Lower leg skin (tissue), 3 donors: ENCODE data around the gene HSD11B2.

Source experiments
- CTCF ChIP-seq, 3 donors: fragments of 450-650 bp; IDR thresholded peaks; one replicate each; pipeline ENCODE4 v1.5.1; 2016; ENCODE audit warnings: antibody characterized with exemption in 3 of 3, mild to moderate bottlenecking in 3 of 3, moderate library complexity in 2 of 3
- POLR2A ChIP-seq, 2 donors: fragments of 450-650 bp; IDR thresholded peaks; one replicate each; pipeline ENCODE4 v1.6.1; 2016 to 2017; ENCODE audit warnings: antibody characterized with exemption in 2 of 2, mild to moderate bottlenecking in 1 of 2, moderate library complexity in 1 of 2

DNA sequence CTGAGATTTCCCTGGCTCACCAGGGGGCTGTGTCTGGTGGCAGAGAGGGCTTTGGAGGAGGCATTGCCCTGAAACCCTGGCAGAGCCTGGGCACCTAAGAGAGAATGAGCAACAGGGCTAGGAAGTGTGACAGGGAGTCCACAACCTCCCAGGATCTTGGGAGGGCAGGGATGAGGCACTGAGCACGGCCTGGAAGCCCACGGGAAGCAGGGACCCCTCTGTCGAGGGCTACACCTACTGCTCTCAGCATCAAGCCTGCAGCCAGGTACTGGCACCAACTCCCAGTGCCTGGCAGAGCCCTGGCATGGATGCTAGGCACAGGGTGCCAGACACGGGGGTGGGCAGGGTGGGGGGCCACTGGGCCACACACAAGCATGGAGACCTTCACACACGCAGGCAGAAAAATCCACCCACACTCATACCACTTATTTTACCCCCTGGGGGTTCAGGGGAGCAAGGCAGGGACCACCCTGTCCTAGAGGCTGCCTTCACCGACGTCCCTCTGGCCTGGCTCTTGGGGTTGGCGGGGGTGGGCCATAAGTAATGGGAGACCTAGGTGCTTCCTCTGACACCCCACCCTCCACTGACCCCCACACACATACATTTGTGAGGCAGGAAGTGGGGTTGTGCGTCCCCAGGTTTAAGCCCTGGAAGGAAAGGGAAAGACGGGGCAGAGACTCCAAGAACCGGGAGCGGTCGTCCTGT, 970 bp upstream of the HSD11B2 start:
- no peak for TF ChIP-seq CTCF (IDR thresholded peaks at IDR 0.05)
- no peak for TF ChIP-seq POLR2A (IDR thresholded peaks at IDR 0.05)
